ENCODE measurements around the gene PHOX2A. TPM values are rescaled to one million over a fixed set of nuclear protein-coding genes. Genes with fewer than 3 reads are reported as not detected.
"Not testable (repeated sequence)": the region's sequence is repeated elsewhere in the genome, so short reads cannot be mapped to it uniquely, and the experiment has no call there.

PHOX2A gene
- total RNA-seq, 1 donor from 2014 or later, result not detected

- H3K27me3 Mint-ChIP-seq (ENCODE audit: low read depth), result peaks cover 4% of the 10 kb centered on the region
- intact Hi-C loops (cut with micrococcal nuclease), result loop anchor here (5.0 kb wide), 2 partner anchors 180 to 435 kb away; no protein-coding TSS in a partner anchor
- H3K4me1 Mint-ChIP-seq (ENCODE audit: low read depth), result peaks cover 29% of the 10 kb centered on the region
- peak overlapping the region; percentile 80 for H3K4me3 Mint-ChIP-seq (ENCODE audit: low read depth)
- H3K9me3 Mint-ChIP-seq, result no peaks in the 10 kb centered on the region
- H3K27ac Mint-ChIP-seq, result peak overlapping the region; percentile 77
- no peak for DNase-seq (ENCODE audit: low spot score)
- peaks cover 6% of the 10 kb centered on the region for H3K36me3 Mint-ChIP-seq (ENCODE audit: low read depth)
These were observed 21.7 kb downstream of the PHOX2A start for GRCh38 chr11:72222106-72222891.

DNA sequence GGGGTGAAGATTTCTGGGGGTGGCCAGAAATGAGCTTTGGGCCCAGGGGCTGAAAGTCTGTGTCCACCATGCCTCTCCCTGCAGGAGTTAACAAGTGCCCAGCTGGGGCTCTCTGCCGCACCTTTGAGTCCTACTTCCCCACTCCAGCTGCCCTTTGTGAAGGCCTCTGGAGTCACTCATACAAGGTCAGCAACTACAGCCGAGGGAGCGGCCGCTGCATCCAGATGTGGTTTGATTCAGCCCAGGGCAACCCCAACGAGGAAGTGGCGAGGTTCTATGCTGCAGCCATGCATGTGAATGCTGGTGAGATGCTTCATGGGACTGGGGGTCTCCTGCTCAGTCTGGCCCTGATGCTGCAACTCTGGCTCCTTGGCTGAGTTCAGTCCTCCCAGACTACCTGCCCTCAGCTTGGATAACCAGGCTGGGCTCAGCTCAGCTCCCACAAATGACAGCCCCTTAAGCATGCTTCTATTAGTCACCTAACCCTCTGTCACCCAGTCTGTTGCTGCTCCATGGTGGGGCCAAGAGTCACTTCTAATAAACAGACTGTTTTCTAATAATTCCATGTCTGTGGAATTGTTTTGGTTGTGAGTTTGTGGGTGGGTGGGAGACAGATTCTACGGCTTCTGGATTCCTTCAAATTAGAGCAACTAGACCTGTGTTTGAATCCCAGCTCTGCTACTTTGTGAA lies 22.4 kb downstream of the PHOX2A start:
- peaks cover 33% of the 10 kb centered on the region for H3K4me1 Mint-ChIP-seq (ENCODE audit: low read depth)
- no peak for DNase-seq (ENCODE audit: low spot score)
- no peaks in the 10 kb centered on the region for H3K9me3 Mint-ChIP-seq
- H3K27me3 Mint-ChIP-seq (ENCODE audit: low read depth), result peaks cover 6% of the 10 kb centered on the region
- H3K36me3 Mint-ChIP-seq (ENCODE audit: low read depth), result no peaks in the 10 kb centered on the region
- intact Hi-C loops (cut with micrococcal nuclease), result loop anchor here (5.0 kb wide), 2 partner anchors 179 to 434 kb away; no protein-coding TSS in a partner anchor
- H3K4me3 Mint-ChIP-seq (ENCODE audit: low read depth), result no peak overlapping the region
- H3K27ac Mint-ChIP-seq, result no peak overlapping the region

GRCh38 chr11:72220696-72221363 lies 23.1 kb downstream of the PHOX2A start:
- intact Hi-C loops (cut with micrococcal nuclease), result loop anchor here (5.0 kb wide), 2 partner anchors 179 to 434 kb away; no protein-coding TSS in a partner anchor
- Mint-ChIP-seq H3K27me3 (ENCODE audit: low read depth) (peaks cover 11% of the 10 kb centered on the region), H3K36me3 (ENCODE audit: low read depth) (no peaks in the 10 kb centered on the region), H3K27ac (no peak overlapping the region), H3K4me3 (ENCODE audit: low read depth) (no peak overlapping the region), H3K9me3 (no peaks in the 10 kb centered on the region), H3K4me1 (ENCODE audit: low read depth) (peaks cover 28% of the 10 kb centered on the region)
- DNase-seq (ENCODE audit: low spot score), result no peak

GRCh38 chr11:72218251-72218745 lies 25.7 kb downstream of the PHOX2A start:
- H3K9me3 Mint-ChIP-seq, result no peaks in the 10 kb centered on the region
- no peak for DNase-seq (ENCODE audit: low spot score)
- peaks cover 27% of the 10 kb centered on the region for H3K27me3 Mint-ChIP-seq (ENCODE audit: low read depth)
- H3K4me3 Mint-ChIP-seq (ENCODE audit: low read depth), result no peak overlapping the region
- H3K27ac Mint-ChIP-seq, result no peak overlapping the region
- H3K4me1 Mint-ChIP-seq (ENCODE audit: low read depth), result peaks cover 23% of the 10 kb centered on the region
- no peaks in the 10 kb centered on the region for H3K36me3 Mint-ChIP-seq (ENCODE audit: low read depth)
- intact Hi-C loops (cut with micrococcal nuclease), result no loop called here

DNA sequence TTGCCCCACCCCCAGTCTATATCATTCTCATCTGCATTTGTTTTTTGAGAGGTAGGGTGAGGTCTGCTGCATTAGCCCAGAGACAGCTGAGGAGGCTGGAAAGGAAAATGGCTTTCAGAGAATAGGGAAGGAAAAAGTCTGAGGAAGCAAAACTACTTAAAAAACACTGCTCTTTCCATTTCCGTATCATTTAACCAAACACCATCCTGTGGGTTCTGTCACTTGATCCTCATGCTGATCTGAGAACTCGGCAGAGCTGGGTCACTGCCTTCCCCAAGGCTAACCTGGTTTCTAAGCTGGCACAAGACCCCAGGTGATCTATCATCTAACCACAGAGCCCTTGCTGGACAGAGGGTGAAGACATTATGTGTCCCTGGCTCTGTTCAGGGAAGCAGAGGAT lies 26.1 kb downstream of the PHOX2A start:
- Mint-ChIP-seq H3K27ac (no peak overlapping the region), H3K4me1 (ENCODE audit: low read depth) (peaks cover 21% of the 10 kb centered on the region), H3K36me3 (ENCODE audit: low read depth) (no peaks in the 10 kb centered on the region), H3K9me3 (no peaks in the 10 kb centered on the region), H3K4me3 (ENCODE audit: low read depth) (no peak overlapping the region), H3K27me3 (ENCODE audit: low read depth) (peaks cover 32% of the 10 kb centered on the region)
- intact Hi-C loops (cut with micrococcal nuclease), result no loop called here
- no peak for DNase-seq (ENCODE audit: low spot score)

DNA sequence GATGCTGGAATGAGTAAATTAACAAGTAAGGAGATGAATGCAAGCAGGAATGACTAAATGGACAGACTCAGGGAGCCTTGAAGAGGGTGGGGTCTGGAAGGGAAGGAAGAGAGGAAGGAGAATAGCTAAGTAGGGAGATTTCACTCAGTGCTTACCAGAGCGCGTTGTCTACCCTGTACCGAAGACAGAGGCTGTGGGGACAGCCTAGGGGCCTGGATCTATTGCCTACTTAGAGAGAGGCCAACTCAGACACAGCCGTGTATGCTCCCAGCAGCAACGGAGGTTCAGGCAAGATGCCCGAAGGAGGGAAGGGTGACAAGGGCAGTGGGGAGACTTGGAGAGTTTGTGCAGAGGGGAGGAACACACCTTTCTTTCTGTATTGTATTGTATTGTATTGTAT lies 27.3 kb downstream of the PHOX2A start, which contains the start of gene FOLR2:
Gene FOLR2, plus strand, starts transcription at position 157 of the 400 bp plus-strand sequence. CDS start 1,791 bp downstream, outside the sequence.
- H3K36me3 Mint-ChIP-seq (ENCODE audit: low read depth), result no peaks in the 10 kb centered on the region
- DNase-seq (ENCODE audit: low spot score), result no peak
- no peak within 1 kb of the TSS for H3K27ac Mint-ChIP-seq
- no peaks in the 10 kb centered on the region for H3K9me3 Mint-ChIP-seq
- intact Hi-C loops (cut with micrococcal nuclease), result no loop called here
- peaks cover 17% of the 10 kb centered on the region for H3K4me1 Mint-ChIP-seq (ENCODE audit: low read depth)
- H3K4me3 Mint-ChIP-seq (ENCODE audit: low read depth), result no peak within 1 kb of the TSS
- peaks cover 38% of the 10 kb centered on the region for H3K27me3 Mint-ChIP-seq (ENCODE audit: low read depth)

DNA sequence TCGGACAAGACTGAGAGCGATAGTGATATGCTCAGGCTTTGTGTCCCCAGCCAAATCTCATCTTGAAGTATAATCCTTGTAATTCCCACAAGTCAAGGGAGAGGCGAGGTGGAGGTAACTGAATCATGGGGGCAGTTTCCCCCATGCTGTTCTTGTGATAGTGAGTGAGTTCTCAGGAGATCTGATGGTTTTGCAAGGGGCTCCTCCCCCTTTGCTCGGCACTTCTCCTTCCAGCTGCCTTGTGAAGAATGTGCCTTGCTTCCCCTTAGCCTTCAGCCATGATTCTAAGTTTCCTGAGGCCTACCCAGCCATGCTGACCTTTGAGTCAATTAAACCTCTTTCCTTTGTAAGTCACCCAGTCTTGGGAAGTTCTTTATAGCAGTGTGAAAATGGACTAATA lies 34.9 kb downstream of the PHOX2A start:
- H3K4me1 Mint-ChIP-seq (ENCODE audit: low read depth), result no peaks in the 10 kb centered on the region
- peaks cover 37% of the 10 kb centered on the region for H3K27me3 Mint-ChIP-seq (ENCODE audit: low read depth)
- intact Hi-C loops (cut with micrococcal nuclease), result no loop called here
- H3K27ac Mint-ChIP-seq, result no peak overlapping the region
- H3K4me3 Mint-ChIP-seq (ENCODE audit: low read depth), result no peak overlapping the region
- peaks cover 6% of the 10 kb centered on the region for H3K36me3 Mint-ChIP-seq (ENCODE audit: low read depth)
- peaks cover 18% of the 10 kb centered on the region for H3K9me3 Mint-ChIP-seq
- no peak for DNase-seq (ENCODE audit: low spot score)

DNA sequence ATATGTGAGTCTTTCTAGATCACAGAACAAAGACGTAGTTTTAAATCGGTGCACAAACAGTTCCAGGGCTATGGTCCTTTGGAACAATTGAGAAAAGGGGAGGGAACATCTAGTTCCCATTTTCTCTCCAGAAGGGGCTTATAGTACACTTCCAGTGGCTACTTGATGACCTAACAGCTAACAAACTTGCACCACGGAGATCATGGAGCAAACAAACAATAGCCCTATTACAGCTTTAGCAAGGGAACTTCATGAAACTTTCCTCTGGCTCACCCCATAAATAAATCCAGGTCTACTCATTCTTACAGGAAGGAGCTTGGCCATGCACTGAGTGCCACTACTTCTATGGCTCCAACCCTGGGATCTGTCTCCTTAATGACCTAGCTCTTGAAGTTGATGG lies 35.7 kb downstream of the PHOX2A start:
- intact Hi-C loops (cut with micrococcal nuclease), result no loop called here
- peaks cover 18% of the 10 kb centered on the region for H3K9me3 Mint-ChIP-seq
- no peak overlapping the region for H3K4me3 Mint-ChIP-seq (ENCODE audit: low read depth)
- H3K27me3 Mint-ChIP-seq (ENCODE audit: low read depth), result peaks cover 33% of the 10 kb centered on the region
- H3K4me1 Mint-ChIP-seq (ENCODE audit: low read depth), result peaks cover under 1% of the 10 kb centered on the region
- no peak overlapping the region for H3K27ac Mint-ChIP-seq
- H3K36me3 Mint-ChIP-seq (ENCODE audit: low read depth), result peaks cover 6% of the 10 kb centered on the region
- DNase-seq (ENCODE audit: low spot score), result no peak

DNA sequence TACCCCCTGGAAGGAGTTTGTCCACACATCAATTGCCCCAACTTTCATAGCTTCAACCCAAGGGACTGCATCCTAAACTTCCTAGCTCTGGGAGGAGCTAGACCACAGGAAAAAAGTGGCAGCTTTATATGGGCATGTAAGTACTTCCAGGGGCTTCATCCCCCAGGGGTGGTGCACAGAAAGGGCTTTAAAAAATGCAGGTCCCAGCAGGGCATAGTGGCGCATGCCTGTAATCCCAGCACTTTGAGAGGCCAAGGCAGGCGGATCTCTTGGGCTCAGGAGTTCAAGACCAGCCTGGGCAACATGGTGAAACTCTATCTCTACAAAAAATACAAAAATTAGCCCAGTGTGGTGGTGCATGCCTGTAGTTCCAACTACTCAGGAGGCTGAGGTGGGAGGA lies 37.2 kb downstream of the PHOX2A start:
- H3K4me3 Mint-ChIP-seq (ENCODE audit: low read depth); intact Hi-C loops (cut with micrococcal nuclease); H3K36me3 Mint-ChIP-seq (ENCODE audit: low read depth); DNase-seq (ENCODE audit: low spot score); H3K27ac Mint-ChIP-seq; H3K4me1 Mint-ChIP-seq (ENCODE audit: low read depth): not testable (repeated sequence)
- H3K27me3 Mint-ChIP-seq (ENCODE audit: low read depth), result peaks cover 22% of the 10 kb centered on the region
- H3K9me3 Mint-ChIP-seq, result peaks cover 18% of the 10 kb centered on the region

GRCh38 chr11:72204886-72205285 lies 39.1 kb downstream of the PHOX2A start:
- H3K4me1 Mint-ChIP-seq (ENCODE audit: low read depth), result peaks cover 5% of the 10 kb centered on the region
- no peak overlapping the region for H3K4me3 Mint-ChIP-seq (ENCODE audit: low read depth)
- H3K36me3 Mint-ChIP-seq (ENCODE audit: low read depth), result peaks cover 5% of the 10 kb centered on the region
- intact Hi-C loops (cut with micrococcal nuclease), result no loop called here
- H3K9me3 Mint-ChIP-seq, result peaks cover 13% of the 10 kb centered on the region
- no peak overlapping the region for H3K27ac Mint-ChIP-seq
- peaks cover 14% of the 10 kb centered on the region for H3K27me3 Mint-ChIP-seq (ENCODE audit: low read depth)
- DNase-seq (ENCODE audit: low spot score), result no peak

DNA sequence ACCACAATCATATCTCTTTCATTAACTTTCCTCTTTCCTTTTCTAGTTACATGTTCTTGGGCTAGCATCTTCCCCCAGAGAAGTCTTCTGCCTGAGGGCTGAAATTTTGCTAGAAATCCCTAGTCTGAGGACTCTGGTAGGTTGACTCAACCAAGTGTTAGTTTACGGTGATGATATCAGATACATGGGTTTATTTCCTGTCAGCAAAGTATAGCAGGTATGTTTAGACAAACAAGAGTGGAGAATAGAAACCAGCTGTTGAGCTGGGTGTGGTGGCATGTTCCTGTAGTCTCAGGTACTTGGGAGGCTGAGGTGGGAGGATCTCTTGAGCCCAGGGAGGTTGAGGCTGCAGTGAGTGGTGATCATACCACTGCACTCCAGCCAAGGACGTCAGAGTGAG lies 40.8 kb downstream of the PHOX2A start:
- no peaks in the 10 kb centered on the region for H3K9me3 Mint-ChIP-seq
- intact Hi-C loops (cut with micrococcal nuclease), result no loop called here
- no peak overlapping the region for H3K27ac Mint-ChIP-seq
- H3K4me3 Mint-ChIP-seq (ENCODE audit: low read depth), result no peak overlapping the region
- DNase-seq (ENCODE audit: low spot score), result no peak
- no peaks in the 10 kb centered on the region for H3K36me3 Mint-ChIP-seq (ENCODE audit: low read depth)
- H3K27me3 Mint-ChIP-seq (ENCODE audit: low read depth), result no peaks in the 10 kb centered on the region
- H3K4me1 Mint-ChIP-seq (ENCODE audit: low read depth), result peaks cover 5% of the 10 kb centered on the region

- intact Hi-C loops (cut with micrococcal nuclease), result no loop called here
- H3K4me3 Mint-ChIP-seq (ENCODE audit: low read depth), result no peak overlapping the region
- DNase-seq (ENCODE audit: low spot score), result no peak
- H3K27ac Mint-ChIP-seq, result no peak overlapping the region
- H3K9me3 Mint-ChIP-seq, result no peaks in the 10 kb centered on the region
- H3K4me1 Mint-ChIP-seq (ENCODE audit: low read depth), result peaks cover 5% of the 10 kb centered on the region
- no peaks in the 10 kb centered on the region for H3K27me3 Mint-ChIP-seq (ENCODE audit: low read depth)
- no peaks in the 10 kb centered on the region for H3K36me3 Mint-ChIP-seq (ENCODE audit: low read depth)
These were observed 41.4 kb downstream of the PHOX2A start for GRCh38 chr11:72202571-72202970.

All from activated T-helper 2 cell treated with anti-CD3 and anti-CD28 coated beads, Interferon-gamma antibody, Interleukin-2, Interleukin-4, amounts not matched to agents 10 μg/mL and 5 μg/mL and 100 μg/mL, durations not matched to agents 14 hours and 24 hours and 36 hours (primary cell).